Adipose tissue (tissue), 3 donors: ENCODE measurements around the gene C2orf69. TPM values are rescaled to one million over a fixed set of nuclear protein-coding genes. Genes with fewer than 3 reads are reported as not detected.
"Not testable (repeated sequence)": the region's sequence is repeated elsewhere in the genome, so short reads cannot be mapped to it uniquely, and the experiment has no call there.

Experiments
- H3K27ac ChIP-seq: one replicate; pipeline ENCODE4 v1.5.1; 2013; ENCODE audit warnings: low read depth, low read length
- WGBS, 3 donors: extraction: QIAGEN DNeasy Blood & Tissue Kit; methylation state at CpG; one replicate each; pipeline ENCODE4 v1.1.7; 2013; 5-methylcytosine and 5-hydroxymethylcytosine counted together
- polyA plus RNA-seq, 3 donors: library from polyadenylated mRNA; stranded (reverse); fragments of 200-250 nt; gene quantifications; one replicate each; pipeline ENCODE4 v1.2.3, GENCODE V29; 2013
- donor health status: healthy with polysubstance abuse.
- donor health status: Bipolar disorder and iron deficiency.
- donor health status: healthy.

Gene C2orf69
- polyA plus RNA-seq, 3 donors: 4.4 to 7.2 (median 6.4) TPM

DNA sequence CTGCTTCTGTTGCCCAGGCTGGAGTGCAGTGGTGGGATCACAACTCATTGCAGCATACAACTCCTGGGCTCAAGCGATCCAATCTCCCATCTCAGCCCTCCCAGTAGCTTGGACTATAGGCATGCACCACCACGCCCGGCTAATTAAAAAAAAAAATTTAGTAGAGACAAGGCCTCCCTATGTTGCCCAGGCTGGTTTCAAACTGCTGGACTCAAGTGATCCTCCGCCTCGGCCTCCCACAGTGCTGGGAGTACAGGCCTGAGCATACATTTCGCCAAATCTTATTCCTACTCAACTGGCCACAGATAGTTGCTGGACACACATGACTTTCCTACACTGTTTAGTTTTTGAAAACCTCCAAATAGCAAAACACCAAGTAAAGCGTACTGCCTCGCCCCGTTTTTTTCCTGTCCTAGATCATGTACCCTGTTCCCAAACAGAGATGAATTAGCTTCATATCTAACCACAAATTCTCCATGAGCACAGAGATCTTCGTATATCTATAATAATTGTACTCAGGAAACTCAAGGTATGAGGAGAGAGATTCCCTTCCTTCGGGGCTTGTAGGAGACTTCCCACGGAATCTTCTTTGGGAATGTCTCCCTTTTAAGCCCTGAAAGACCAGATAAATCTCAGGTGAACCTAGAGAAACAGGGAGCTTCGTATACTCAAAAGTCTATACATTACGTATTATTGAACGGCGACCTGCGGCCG lies 598 bp upstream of the C2orf69 start:
- no peak overlapping the region for H3K27ac ChIP-seq
- WGBS, 3 donors: 28 to 45% (median 43%) methylated on average over 18 of the region's 18 CpGs

DNA sequence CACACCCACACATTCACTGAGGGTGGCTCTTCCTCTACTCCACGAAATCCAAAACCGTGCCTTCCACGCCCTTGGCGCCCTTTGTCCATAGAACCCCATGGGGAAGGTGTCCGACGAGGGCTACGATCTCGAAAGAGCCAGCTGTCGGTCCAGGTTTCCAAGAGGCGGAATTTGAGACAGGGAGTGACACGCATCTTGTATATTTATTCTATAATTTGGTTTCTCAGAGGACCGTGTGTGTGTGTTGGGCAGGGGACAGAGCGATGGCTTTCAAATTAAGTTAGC lies 726 bp downstream of the C2orf69 start:
- WGBS, 3 donors: 0 to 1% (median 0%) methylated on average over 13 of the region's 13 CpGs
- peak overlapping the region; percentile 56 for H3K27ac ChIP-seq

DNA sequence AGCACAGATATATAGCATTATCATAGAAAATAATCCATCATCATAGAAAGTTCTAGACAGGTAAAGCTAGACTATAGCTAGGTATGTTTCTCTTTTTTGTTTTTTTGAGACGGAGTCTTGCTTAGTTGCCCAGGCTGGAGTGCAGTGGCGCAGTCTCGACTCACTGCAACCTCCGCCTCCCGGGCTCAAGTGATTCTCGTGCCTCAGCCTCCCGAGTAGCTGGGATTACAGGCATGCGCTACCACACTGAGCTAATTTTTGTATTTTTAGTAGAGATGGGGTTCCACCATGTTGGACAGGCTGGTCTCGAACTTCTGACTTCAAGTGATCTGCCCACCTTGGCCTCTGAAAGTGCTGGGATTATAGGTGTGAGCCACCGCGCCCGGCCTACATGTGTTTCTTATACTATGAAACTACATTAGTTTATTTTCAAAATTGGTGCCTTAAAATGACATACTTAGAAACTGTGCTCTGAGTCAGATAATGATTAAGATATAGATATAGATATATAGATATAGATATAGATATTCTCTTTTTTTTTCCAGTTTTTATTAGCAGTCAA lies 1.5 kb downstream of the C2orf69 start:
- 91 to 95% (median 94%) methylated on average over 12 of the region's 12 CpGs for WGBS, 3 donors
- not testable (repeated sequence) for H3K27ac ChIP-seq

GRCh38 chr2:199914372-199914958 lies 3.4 kb downstream of the C2orf69 start:
- H3K27ac ChIP-seq: no peak overlapping the region
- 43 to 64% (median 59%) methylated on average over 2 of the region's 2 CpGs for WGBS, 3 donors

- 87 to 99% (median 87%) methylated on average over 4 of the region's 4 CpGs for WGBS, 3 donors
- no peak overlapping the region for H3K27ac ChIP-seq
Observed at GRCh38 chr2:199916980-199917379, 5.9 kb downstream of the C2orf69 start.

- no peak overlapping the region for H3K27ac ChIP-seq
- WGBS, 3 donors: 57 to 75% (median 65%) methylated on average over 5 of the region's 5 CpGs
Observed at GRCh38 chr2:199922856-199923255, 11.8 kb downstream of the C2orf69 start.

DNA sequence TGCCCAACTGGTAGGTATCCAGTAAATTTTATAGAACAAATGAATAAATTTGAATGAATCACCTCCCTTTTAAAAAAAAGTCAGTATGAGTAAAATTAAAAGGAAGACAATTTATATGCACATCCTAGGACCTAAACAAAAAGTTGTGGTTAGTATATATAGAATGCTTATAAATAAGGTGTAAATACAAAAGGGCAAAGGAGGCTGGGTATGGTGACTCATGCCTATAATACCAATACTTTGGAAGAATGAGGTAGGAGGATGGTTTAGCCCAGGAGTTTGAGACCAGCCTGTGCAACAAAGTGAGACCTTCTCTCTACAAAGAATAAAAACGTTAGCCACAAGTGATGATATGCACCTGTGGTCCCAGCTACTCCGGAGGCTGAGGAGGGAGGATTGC lies 12.8 kb downstream of the C2orf69 start:
- WGBS, 3 donors: 62 to 85% (median 71%) methylated on average over 2 of the region's 2 CpGs

GRCh38 chr2:199926806-199927205 lies 15.7 kb downstream of the C2orf69 start:
- WGBS, 3 donors: 25 to 58% (median 48%) methylated on average over 1 of the region's 1 CpG
- H3K27ac ChIP-seq: no peak overlapping the region

More for the DNA sequence above, 12.8 kb downstream of the C2orf69 start:
- no peak overlapping the region for H3K27ac ChIP-seq

DNA sequence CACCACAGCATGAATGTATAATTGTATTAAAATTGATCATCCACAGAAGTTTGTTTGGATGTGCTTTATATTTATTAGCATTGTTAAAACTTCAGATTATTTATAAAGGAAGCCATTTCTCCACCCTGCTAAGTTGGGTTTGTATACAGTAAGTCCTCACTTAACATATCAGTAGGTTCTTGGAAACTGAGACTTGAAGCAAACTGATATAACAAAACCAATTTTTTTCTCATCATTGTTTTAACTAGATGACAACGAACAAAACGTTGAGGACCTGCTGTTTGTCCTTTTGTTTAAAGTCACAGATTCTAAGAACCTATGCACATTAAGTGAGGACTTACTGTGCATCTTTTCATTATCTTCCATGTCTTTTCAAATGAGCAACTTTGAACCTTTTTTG lies 17.1 kb downstream of the C2orf69 start:
- WGBS, 3 donors: 47 to 57% (median 56%) methylated on average over 2 of the region's 2 CpGs
- H3K27ac ChIP-seq: no peak overlapping the region

- no peak overlapping the region for H3K27ac ChIP-seq
Observed at GRCh38 chr2:199928626-199929025, 17.5 kb downstream of the C2orf69 start.

DNA sequence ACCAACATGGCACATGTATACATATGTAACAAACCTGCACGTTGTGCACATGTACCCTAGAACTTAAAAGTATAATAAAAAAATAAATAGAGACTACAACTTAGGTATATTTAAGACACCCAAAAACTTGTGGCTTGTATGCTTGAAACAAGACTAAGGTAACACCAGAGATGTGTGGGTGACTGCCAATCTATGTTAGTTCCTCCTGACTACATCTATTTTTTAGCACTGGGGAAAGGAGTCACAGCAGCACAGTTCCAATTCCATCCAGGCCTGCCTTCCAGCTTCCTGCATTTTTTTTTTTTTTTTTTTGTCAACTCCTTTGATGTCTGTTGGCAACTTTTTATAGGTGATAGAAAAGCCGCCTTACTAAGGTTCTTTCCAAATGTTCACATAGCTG lies 18.2 kb downstream of the C2orf69 start:
- H3K27ac ChIP-seq: no peak overlapping the region
- WGBS, 3 donors: 74 to 89% (median 83%) methylated on average over 2 of the region's 2 CpGs

DNA sequence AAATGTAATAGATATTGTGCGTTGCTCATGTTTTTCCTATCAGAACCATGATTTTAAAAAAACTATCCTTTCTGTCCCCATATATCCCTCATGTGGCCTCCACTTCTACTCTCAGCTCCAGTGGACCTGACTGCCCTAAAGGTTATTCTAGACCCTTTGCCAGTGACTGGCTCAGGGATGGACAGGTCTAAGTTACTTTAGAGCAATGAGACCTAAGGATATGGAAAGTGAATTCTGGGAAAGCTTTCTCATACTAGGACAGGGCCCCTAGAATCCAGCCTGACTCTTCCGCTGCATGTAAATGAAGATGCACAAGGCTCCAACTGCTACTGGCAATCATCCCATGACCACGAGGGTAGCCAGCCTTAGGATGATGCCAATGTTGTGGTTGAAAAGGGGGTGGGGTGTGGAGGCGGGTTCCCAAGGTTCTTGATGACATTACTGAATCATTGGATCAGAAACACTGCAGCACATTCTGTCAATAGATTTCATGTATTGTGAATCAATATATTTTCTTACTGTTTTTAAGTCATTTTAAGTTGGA lies 21.3 kb downstream of the C2orf69 start:
- no peak overlapping the region for H3K27ac ChIP-seq
- WGBS, 3 donors: 77 to 85% (median 83%) methylated on average over 4 of the region's 4 CpGs

DNA sequence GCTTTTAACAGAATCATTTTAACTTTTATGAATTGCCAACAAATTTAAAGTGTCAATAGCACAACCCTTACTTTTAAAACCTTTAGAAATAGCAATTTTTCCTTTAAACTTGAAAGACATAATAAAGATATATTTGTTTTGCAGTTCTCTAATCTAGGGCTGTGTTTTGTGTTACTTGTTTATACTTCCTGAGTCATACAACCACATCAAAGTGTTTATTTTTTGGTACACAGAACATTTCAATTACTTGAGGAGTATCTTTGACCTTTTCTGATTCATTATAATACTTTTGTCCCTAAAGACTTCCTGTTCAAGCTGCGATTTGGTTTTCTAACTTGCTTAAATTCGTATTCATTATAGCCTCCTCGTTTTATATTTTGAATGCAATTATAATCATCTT lies 22.4 kb downstream of the C2orf69 start:
- H3K27ac ChIP-seq: no peak overlapping the region
- WGBS, 3 donors: 68 to 76% (median 75%) methylated on average over 3 of the region's 3 CpGs

DNA sequence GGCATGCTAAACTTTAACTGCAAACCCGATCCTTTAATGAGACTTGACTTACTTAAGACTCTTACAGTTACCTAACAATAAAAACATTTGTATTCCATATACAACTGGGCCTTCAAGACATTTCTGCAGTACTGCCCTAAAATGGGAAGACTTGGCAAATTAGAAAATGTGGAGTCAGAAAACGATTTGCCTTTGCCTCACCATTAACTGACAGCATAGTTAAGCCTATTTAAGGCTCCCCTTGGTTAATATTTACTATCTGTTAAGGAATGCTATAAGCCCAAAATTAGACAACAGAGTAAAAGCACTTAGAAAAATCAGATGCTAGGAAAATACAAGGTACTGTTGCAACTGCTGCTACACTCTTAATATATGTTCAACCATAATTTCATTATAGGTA lies 25.5 kb downstream of the C2orf69 start:
- WGBS, 3 donors: 28 to 91% (median 82%) methylated on average over 2 of the region's 2 CpGs
- H3K27ac ChIP-seq: no peak overlapping the region

DNA sequence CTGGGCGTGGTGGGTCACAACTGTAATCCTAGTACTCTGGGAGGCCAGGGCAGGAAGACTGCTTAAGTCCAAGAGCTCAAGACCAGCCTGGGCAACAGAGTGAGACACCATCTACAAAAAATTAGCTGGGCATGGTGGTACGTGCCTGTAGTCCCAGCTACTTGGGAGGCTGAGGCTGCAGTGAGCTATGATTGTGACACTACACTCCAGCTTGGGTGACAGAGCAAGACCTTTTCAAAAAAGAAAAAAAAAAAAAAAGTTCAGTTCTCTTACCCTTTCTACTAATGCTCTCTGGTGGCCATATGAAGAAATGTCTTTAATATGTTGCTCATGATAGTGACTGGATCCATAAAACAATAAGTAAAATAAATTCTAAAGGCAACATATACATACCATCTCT lies 29.3 kb downstream of the C2orf69 start:
- WGBS, 3 donors: 82 to 94% (median 89%) methylated on average over 2 of the region's 2 CpGs
- H3K27ac ChIP-seq: no peak overlapping the region

GRCh38 chr2:199943373-199943772 lies 32.3 kb downstream of the C2orf69 start:
- WGBS, 3 donors: 87 to 97% (median 93%) methylated on average over 4 of the region's 4 CpGs
- no peak overlapping the region for H3K27ac ChIP-seq

GRCh38 chr2:199946196-199946595 lies 35.1 kb downstream of the C2orf69 start:
- no peak overlapping the region for H3K27ac ChIP-seq
- WGBS, 3 donors: 72 to 97% (median 78%) methylated on average over 1 of the region's 1 CpG

GRCh38 chr2:199946836-199947235 lies 35.7 kb downstream of the C2orf69 start:
- H3K27ac ChIP-seq: no peak overlapping the region

DNA sequence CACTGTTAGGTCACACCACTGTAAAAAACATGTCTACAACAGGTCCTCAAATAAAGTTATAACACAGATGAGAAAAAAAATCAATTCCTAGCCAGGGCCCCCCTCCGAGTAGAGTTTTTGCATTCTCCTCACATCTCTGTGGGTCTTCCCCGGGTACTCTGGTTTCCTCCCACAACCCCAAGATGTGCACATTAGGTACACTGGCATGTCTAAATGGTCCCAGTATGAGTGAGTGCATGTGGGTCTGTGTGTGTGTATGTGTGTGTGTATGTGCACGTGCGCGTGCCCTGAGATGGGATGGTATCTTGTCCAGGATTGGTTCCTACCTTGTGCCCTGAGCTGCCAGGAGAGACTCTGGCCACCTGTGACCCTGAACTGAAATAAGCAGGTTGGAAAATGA lies 39.3 kb downstream of the C2orf69 start:
- WGBS, 3 donors: 91 to 94% (median 92%) methylated on average over 5 of the region's 5 CpGs
- no peak overlapping the region for H3K27ac ChIP-seq

DNA sequence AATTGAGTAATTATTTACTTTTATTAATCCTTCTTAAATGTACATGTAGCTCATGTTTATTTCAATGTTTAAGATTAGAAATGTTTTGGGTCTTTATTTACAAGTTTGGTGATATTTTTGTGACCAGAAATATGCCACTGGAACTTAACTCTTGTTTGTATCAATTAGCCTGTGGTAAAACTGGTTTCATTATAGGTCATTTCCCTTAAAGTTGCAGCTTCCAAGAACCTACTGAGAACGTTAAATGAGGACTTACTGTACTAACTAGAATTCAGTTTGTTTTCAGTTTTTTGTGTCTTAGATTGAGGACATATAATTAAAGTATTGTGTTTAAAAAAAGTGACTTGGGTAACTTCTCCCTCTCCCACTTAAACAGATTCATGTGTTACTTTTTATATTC lies 39.9 kb downstream of the C2orf69 start:
- no peak overlapping the region for H3K27ac ChIP-seq
- 53 to 64% (median 56%) methylated on average over 1 of the region's 1 CpG for WGBS, 3 donors
